ENCODE data around the gene OSBP2.
A peak's percentile ranks its signal among the peaks of the same experiment; 100 is the strongest.

Gene OSBP2, protein sequence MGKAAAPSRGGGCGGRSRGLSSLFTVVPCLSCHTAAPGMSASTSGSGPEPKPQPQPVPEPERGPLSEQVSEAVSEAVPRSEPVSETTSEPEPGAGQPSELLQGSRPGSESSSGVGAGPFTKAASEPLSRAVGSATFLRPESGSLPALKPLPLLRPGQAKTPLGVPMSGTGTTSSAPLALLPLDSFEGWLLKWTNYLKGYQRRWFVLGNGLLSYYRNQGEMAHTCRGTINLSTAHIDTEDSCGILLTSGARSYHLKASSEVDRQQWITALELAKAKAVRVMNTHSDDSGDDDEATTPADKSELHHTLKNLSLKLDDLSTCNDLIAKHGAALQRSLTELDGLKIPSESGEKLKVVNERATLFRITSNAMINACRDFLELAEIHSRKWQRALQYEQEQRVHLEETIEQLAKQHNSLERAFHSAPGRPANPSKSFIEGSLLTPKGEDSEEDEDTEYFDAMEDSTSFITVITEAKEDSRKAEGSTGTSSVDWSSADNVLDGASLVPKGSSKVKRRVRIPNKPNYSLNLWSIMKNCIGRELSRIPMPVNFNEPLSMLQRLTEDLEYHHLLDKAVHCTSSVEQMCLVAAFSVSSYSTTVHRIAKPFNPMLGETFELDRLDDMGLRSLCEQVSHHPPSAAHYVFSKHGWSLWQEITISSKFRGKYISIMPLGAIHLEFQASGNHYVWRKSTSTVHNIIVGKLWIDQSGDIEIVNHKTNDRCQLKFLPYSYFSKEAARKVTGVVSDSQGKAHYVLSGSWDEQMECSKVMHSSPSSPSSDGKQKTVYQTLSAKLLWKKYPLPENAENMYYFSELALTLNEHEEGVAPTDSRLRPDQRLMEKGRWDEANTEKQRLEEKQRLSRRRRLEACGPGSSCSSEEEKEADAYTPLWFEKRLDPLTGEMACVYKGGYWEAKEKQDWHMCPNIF

DNA sequence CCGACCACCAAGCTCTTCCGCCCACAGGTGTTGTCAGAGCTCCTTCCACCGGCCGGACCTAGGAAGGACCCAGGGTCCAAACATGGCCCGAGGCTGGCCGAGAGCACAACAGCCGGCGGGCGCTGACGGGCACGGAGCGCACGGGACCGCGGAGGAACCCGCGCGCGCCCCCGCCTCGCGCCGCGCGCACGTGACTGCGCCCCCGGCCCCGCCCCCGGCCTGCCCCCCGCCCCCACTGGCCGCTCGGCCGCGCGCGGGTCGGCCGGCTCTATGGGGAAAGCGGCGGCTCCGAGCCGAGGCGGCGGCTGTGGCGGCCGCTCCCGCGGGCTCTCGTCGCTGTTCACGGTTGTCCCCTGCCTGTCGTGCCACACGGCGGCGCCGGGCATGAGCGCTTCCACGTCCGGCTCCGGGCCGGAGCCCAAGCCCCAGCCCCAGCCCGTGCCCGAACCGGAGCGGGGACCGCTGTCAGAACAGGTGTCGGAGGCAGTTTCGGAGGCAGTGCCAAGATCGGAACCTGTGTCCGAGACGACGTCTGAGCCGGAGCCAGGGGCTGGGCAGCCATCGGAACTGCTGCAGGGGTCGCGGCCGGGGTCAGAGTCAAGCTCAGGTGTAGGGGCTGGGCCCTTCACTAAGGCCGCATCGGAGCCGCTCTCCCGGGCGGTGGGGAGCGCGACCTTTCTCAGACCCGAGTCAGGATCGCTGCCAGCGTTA, at the start of gene OSBP2:
TSS of gene OSBP2 (plus strand) at position 235 of the 711 bp plus-strand sequence. CDS start at position 271, 36 bp downstream.
- peak in 1 of 3 donors; percentile 8 for DNase-seq (ENCODE audit: low read depth in 3 of 3, low spot score in 1 of 3)

DNA sequence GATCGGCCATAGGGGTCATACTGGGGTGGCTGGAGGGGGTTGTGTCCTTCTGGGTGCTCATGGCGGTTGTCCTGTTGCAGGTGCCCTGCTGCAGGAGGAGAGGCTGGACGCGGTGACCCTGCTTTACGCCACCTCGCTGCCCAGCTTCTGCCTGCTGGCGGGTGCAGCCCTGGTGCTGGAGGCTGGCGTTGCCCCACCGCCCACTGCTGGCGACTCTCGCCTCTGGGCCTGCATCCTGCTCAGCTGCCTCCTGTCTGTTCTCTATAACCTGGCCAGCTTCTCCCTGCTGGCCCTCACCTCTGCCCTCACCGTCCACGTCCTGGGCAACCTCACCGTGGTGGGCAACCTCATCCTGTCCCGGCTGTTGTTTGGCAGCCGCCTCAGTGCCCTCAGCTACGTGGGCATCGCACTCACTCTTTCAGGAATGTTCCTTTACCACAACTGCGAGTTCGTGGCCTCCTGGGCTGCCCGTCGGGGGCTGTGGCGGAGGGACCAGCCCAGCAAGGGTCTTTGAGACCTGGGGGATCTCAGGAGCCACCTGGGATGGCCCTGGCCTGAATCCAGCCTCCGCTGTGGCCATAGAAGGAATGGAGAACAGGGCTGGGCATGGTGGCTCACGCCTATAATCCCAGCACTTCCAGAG, 48.0 kb upstream of the OSBP2 start:
- DNase-seq (ENCODE audit: low read depth in 3 of 3, low spot score in 1 of 3), result no peak

DNA sequence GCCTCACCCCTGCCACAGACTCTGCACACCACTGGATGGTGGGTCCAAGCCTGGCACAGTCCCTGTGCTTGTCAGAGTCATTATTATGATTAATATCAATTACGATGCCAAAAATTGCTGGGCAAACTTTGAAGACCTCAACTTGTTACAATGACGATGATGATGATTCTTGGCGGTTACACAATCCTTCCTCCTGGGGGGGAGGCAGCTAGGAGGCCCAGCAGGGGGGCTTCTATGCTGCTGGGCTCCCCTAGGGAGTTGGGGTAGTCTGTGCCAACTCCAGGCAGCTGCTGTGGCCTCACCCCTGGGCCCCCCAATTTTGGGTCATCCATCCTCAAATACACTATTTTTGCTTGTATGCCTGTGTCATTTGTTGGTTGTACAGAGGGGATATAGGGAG, 47.1 kb upstream of the OSBP2 start:
- DNase-seq (ENCODE audit: low read depth in 3 of 3, low spot score in 1 of 3), result no peak

DNA sequence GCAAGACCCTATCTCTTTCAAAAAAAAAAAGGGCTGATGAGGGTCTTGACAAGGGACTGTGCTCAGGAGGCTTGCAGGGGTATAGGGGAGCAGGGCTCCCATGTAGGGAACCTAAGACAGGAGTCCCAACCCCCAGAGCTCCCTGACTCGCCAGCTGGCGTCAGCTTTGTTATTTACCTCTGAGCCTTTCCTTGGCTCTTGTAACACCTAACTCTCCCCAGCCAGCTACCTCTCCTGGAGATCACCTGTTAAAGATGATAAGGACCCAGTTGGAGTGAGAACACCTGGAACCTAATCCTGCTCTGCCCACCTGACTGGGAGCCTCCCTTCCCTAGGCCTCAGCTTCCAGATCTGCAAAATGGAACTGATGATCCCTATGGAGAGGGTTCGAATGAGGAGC, 45.8 kb upstream of the OSBP2 start:
- DNase-seq (ENCODE audit: low read depth in 3 of 3, low spot score in 1 of 3), result no peak

DNA sequence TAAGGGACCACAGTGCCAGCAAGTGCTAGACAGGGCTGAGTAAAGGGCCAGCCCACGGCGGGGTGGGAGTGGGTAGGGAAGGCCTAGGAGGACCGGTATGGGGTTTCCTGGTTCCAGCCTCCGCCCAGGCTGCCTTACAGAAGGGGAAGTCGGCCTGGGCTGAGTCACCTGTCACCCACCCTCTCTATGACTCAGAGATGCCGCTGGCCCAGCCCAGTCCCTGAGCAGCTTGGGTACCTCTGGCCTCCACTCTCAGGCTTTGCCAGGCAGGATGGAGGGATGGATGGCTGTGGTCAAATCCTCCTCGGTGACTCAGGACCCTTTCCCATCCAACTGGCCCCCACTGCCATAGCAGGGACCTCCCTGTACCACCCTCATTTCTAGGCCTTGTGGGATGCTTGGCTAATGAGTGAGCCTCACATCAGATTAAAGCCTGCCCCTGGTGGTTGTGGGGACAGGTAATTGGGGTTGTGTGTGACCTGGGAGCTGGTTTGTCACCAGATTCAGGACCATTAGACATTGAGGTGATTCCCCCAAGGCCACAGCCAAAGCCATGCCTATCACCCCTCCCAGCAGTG, 45.2 kb upstream of the OSBP2 start:
- DNase-seq (ENCODE audit: low read depth in 3 of 3, low spot score in 1 of 3), result peak; percentile 50 to 70 (median 50)

DNA sequence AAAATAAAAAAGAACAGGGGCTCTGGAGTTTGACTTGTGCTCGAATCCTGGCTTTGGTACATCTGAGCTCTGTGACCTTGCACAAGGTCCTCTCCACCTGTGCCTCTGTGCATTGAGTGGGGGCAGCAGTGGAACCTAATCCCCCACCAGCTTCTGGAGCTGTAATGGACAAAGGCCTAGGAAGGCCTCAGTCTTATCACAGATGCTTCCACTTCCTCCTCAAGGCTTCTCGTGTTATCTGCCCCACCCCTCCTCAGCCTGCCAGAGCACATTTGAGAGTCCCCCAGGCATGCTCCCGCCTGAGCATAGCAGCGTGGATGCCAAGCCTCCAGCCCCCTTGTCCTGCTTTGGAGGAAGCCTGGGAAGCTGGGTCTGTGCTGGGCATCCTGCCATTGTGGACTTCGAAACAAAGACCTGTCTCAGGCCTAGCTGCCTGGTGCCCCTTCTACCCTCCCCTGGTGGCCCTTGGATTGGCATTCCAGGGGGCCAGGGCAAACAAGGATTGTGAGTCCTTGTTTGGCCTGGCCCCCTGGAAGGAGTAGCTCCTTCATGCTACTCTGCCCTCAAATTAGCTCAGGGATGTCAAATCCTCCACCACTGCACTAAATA, 44.1 kb upstream of the OSBP2 start:
- DNase-seq (ENCODE audit: low read depth in 3 of 3, low spot score in 1 of 3), result no peak

DNA sequence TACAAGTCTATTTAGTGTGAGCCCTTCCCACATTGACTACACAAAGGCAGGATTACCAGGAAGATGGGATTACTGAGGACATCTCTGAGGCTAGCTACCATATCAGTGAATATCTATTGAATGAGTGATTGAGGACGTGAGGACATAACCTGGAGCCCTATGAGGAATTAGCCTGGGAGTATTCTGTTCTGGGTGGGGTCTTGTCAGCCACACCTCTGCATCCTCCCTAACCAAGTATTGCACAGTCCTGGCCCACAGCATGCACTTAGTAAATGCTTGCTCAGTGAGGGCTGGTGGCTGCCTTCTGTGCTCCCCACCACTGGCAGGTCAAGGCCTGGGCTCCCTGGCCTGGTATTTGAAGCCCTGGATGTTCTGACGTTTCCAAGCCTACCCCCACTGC, 41.8 kb upstream of the OSBP2 start:
- DNase-seq (ENCODE audit: low read depth in 3 of 3, low spot score in 1 of 3), result no peak

DNA sequence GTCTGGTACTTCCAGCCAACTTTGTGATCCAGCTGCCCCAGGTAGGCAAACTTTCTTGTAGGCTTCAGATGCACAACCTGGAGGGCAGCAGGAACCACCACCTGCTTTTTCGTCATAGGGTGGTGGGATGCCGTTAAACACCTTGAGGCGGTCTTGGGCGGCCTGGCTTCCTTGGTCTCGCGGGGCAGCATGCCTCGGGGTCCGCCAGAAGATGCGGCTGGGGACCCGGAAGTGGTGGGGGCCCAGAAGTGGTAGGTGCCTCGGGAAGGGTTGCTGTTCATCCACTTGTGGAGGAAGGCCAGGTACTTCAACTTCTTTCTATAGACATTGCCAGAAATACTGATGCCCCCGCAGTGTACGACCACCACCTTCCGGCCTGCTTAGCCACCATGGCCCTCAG, 40.3 kb upstream of the OSBP2 start:
- DNase-seq (ENCODE audit: low read depth in 3 of 3, low spot score in 1 of 3), result no peak

DNA sequence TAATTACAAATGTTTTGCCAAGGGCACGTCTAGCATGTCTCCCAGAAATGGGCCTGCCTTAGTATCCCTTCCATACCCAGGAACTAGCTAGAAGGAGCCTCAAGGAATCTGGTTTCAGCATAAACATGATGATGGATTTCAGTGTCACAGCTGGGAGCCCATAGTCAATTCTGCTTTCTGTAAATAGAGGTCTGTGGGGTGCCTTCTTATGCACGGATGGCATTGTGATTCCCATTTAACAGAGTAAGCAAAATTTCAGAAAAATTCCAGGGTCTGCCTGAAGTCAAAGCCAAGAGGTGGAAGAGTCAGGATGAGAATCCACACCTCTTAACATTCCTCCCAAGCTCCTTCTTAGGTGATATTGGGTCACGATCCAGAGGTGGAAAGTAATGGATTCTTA, 39.1 kb upstream of the OSBP2 start:
- no peak for DNase-seq (ENCODE audit: low read depth in 3 of 3, low spot score in 1 of 3)

DNA sequence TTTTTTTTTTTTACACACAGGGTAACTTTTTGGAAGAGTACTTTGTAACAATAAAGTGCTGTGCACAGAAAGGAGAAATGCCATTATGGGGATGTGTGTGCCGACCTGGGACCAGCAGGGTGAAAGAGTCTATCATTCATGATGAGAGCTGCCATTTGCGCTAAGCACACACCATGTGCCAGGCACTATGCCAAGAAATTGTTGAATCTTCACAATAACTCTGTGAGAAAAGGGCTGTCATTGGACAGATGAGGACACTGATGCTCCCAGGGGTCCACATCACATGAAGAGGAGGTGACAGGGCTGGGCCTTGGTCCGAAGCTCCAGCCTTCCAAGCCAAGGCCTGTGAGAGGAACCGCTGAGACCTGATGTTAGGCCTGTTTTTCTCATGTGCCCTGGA, 32.6 kb upstream of the OSBP2 start:
- no peak for DNase-seq (ENCODE audit: low read depth in 3 of 3, low spot score in 1 of 3)

DNA sequence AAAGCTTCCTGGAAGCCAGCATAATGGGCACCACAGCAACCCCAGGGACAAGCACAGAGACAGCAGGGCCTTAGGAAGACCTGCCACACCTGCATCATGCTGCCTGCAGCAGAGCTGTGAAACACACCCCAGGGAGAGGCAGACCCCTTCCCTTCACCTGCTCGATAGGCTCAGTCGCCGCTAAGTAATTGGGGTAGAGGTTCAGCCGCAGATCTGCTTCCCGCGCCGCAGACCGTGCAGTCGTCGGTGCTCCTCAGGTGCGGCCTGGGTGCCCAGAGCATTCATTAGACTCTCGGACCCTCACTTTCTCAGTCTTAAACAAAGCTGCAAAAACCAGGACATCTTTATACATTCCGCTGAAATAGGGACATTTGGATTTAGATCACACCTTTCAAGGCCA, 29.9 kb upstream of the OSBP2 start:
- DNase-seq (ENCODE audit: low read depth in 3 of 3, low spot score in 1 of 3), result no peak

DNA sequence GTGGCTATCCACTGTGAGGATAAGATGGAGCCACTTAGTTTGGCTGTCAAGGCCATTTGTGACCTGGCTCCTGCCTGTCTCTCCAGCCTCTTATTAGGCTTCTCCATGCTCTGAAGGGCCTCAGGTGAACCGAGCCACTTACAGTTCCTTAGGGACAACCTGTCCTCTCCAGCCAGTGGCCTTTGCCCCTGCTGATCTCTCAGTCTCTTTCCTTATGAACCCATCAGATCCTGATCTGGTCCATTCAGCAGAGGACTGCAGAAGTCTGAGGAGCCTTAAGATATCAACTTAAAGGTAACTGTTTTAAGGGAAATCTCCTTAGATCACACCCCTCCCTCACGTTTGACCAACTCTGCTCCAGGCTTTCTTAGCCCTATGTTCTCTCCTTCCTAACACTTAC, 29.4 kb upstream of the OSBP2 start:
- DNase-seq (ENCODE audit: low read depth in 3 of 3, low spot score in 1 of 3), result no peak

DNA sequence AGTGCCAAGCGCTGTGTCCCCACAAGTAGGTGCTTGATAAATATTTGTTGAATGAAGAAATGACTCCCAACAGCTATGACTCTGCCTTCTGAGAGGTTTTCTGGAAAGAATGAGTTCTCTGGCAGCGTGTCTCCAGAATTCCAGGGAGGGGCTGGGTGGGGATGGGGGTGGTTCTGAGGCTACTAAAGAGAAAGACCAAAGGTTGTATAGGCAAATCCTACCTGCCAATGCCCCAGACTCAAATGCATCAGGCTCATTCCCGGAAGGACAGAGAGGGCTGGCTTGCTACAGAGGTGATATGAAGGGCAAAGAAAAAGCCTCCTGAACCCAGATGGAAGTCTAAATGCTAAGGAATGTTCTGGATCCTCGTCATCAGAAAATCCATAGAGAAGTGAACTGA, 28.9 kb upstream of the OSBP2 start:
- DNase-seq (ENCODE audit: low read depth in 3 of 3, low spot score in 1 of 3), result no peak

DNA sequence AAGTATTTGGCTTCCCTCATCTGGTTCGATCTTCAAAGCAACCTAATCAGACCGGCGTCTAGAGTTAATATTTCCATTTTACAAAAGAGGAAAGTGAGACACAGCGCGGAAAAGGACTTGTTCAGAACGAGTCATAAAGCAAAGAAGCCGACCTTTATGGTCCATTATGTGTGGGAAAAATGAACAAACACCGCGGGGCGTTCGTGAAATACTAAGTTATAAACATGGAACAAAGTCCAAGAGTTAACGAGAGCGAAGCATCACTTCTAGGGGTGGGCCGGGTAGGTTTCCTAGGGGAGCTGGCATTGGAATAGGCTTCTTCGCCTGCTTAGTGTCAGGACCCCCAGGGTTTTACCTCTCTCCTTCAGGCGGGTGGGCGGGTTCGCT, 27.6 kb upstream of the OSBP2 start:
- no peak for DNase-seq (ENCODE audit: low read depth in 3 of 3, low spot score in 1 of 3)

DNA sequence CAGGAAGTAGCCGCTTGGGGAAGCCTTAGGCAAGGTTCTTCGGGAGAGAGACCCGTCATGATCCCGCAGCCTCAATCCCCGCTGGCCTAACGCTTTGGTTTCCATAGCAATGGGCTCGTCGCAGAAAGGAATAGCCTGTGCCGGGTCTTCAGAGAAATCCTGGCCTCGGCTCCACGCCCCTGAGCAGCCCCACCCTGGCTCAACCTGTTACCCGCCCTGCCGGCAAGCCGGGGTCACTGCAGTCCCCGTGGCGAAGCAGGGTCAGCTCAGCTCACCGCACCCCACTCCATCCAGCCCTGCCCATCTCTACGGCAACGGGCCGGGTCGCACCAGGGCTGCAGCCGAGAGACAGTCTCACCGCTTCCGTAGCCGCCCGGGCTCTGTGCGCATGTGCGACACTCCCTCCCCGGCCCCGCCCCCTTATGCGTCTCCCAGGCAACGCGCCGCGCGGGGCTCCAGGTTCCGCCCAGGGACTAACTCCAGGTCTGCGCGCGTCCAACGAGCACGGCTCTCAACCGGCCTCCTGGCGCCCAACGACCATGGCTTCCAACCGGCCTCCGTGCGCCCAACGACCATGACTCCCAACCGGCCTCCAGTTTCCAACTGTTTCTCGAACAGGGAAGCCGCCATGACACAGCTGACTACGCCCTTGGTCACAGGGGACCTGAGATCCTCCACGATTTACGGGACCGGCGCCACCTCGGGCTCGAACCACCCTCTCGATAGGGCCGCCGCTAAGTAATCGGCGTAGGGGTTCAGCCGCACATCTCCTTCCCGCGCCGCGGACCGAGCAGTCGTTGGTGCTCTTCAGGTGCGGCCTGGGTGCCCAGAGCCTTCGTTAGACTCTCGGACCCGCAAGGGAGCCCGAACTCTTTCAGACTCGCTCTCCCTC, 26.9 kb upstream of the OSBP2 start, which contains the start of gene DUSP18:
TSS of gene DUSP18 (minus strand) at position 382 of the 892 bp plus-strand sequence. CDS start 3,872 bp downstream, outside the sequence.
- DNase-seq (ENCODE audit: low read depth in 3 of 3, low spot score in 1 of 3), result peak; percentile 82 to 97 (median 92)

DNA sequence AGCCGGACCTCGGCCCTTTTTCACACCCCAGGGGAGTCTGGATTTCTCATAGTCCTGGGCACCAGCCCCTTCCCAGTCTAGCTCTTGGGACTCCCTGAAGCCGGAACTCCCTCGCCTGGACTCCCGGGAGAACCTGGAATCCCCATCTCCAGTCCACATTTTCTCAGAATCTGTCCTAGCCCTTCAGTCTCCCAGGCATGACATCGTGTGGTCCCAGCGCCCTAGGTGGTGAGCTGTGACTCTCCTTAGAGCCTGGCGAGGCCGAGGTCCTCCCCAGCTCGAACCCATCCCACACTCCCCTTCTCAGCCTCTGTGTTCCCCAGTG, 26.3 kb upstream of the OSBP2 start:
- DNase-seq (ENCODE audit: low read depth in 3 of 3, low spot score in 1 of 3), result no peak

DNA sequence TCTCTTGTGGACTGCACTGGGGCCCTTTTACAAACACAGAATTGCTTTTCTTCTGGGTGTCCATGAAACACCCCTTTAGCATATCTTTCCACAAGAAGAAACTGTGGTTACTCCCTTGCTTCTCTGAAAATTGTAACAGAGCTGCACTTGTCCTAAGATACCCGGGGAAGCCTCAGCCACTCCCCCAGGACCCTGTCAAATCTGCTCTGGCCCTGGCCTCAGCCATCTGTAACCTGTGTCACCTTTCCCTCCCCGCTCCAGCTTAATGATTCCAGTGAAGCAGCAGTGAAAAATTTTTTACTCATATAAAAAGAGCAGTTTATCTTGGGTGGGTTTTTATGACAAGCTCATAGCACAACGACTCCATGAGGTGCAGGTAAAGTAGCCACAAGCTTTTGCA, 23.6 kb upstream of the OSBP2 start:
- no peak for DNase-seq (ENCODE audit: low read depth in 3 of 3, low spot score in 1 of 3)

DNA sequence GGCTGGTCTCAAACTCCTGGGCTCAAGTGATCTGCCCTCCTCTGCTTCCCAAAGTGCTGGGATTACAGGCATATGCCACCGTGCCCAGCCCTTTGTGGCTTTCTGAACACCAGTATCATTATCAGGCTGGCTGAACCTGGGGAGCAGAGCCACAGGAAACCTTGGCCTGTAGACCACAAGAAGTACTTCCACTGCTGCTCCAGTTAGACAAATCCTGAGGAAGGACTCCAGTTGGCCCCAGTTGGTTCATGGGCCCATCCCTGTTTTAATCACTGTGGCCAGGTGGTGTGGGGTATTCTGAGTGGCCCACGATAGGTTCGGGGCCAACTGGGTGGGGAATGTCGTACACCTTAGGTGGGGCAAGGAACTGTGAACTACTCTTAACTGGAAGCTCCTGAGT, 21.5 kb upstream of the OSBP2 start:
- no peak for DNase-seq (ENCODE audit: low read depth in 3 of 3, low spot score in 1 of 3)

DNA sequence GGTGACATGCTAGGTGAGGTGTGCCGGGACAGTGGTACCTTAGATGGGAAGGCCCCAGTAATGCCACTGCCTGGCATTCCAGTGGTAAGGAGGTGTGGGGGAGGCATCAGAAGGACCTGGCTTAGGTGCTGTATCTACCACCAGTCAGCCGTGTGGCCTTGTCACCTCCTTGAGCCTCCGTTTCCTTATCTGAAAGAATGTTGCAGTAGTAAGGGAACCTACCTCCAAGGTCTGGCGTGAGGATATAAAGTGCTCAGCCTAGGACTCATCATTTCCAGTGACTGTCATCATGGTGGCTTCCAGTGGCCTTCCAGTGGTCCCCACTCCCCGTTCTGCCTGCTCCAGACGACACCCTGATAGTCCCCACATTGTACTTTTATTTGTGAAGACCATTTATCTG, 20.2 kb upstream of the OSBP2 start:
- no peak for DNase-seq (ENCODE audit: low read depth in 3 of 3, low spot score in 1 of 3)

All from stimulated activated CD4-positive, alpha-beta T cell treated with anti-CD3 and anti-CD28 coated beads, TNF-alpha, amount 100 ng/mL, for 1 hour (primary cell).